Liver (tissue), 9 donors: ENCODE data around the gene AHCY. TPM values are rescaled to one million over a fixed set of nuclear protein-coding genes. Genes with fewer than 3 reads are reported as not detected.

Experiments
- DNase-seq: peaks from one replicate; pipeline ENCODE4 v3.0.0-alpha.2; 2017; ENCODE audit warnings: low spot score
- H3K27ac ChIP-seq, 2 donors: one replicate each; pipeline ENCODE4 v1.7.0; 2013; ENCODE audit warnings: inconsistent platforms in 2 of 2, low read length in 2 of 2, control low read depth in 1 of 2, low read depth in 1 of 2, mild to moderate bottlenecking in 1 of 2
- H3K27me3 ChIP-seq, 4 donors: one replicate each; pipeline versions ENCODE4 v1.6.1 to v1.7.0; 2013; ENCODE audit warnings: low read length in 3 of 4, inconsistent platforms in 1 of 4, mild to moderate bottlenecking in 1 of 4, moderate library complexity in 1 of 4; ENCODE audit not compliant: control insufficient read depth in 4 of 4, insufficient read depth in 4 of 4
- H3K36me3 ChIP-seq, 4 donors: one replicate each; pipeline versions ENCODE4 v1.6.1 to v1.7.0; 2013; ENCODE audit warnings: low read length in 3 of 4, mild to moderate bottlenecking in 3 of 4, low read depth in 1 of 4, moderate library complexity in 1 of 4; ENCODE audit not compliant: control insufficient read depth in 4 of 4, insufficient read depth in 3 of 4
- H3K4me1 ChIP-seq, 4 donors: one replicate each; pipeline versions ENCODE4 v1.6.1 to v1.7.0; 2013; ENCODE audit warnings: low read length in 3 of 4, mild to moderate bottlenecking in 3 of 4, moderate library complexity in 1 of 4; ENCODE audit not compliant: control insufficient read depth in 4 of 4, insufficient read depth in 4 of 4
- H3K4me3 ChIP-seq, 3 donors: one replicate each; pipeline versions ENCODE4 v1.6.1 to v1.7.0; 2013; ENCODE audit warnings: low read length in 3 of 3, control low read depth in 1 of 3, low read depth in 1 of 3, mild to moderate bottlenecking in 1 of 3
- H3K9ac ChIP-seq, 2 donors: one replicate each; pipeline ENCODE4 v1.7.0; 2013; ENCODE audit warnings: low read length in 2 of 2, mild to moderate bottlenecking in 2 of 2, moderate library complexity in 2 of 2, control low read depth in 1 of 2, low read depth in 1 of 2
- H3K9me3 ChIP-seq, 4 donors: one replicate each; pipeline versions ENCODE4 v1.6.1 to v1.7.0; 2013; ENCODE audit warnings: low read length in 3 of 4; ENCODE audit not compliant: control insufficient read depth in 4 of 4
- ATF3 ChIP-seq: IDR thresholded peaks from 2 replicates; pipeline ENCODE4 v1.6.1; 2016; ENCODE audit warnings: antibody characterized with exemption
- CTCF ChIP-seq: fragments of 150-350 bp; IDR thresholded peaks from 2 replicates; pipeline ENCODE4 v1.5.1; 2017; ENCODE audit warnings: improper control_type of control experiment, low read depth, low read length; ENCODE audit not compliant: missing input control
- EGR1 ChIP-seq, 2 donors: IDR thresholded peaks; 2 replicates each; pipeline ENCODE4 v1.6.1; 2016 to 2018; ENCODE audit warnings: antibody characterized with exemption in 2 of 2, low read depth in 2 of 2
- FOXA1 ChIP-seq: IDR thresholded peaks from 2 replicates; pipeline ENCODE4 v1.6.1; 2016; ENCODE audit warnings: antibody characterized with exemption
- FOXA2 ChIP-seq: IDR thresholded peaks from 2 replicates; pipeline ENCODE4 v1.6.1; 2016; ENCODE audit warnings: antibody characterized with exemption
- GABPA ChIP-seq, 2 donors: IDR thresholded peaks in 1 of 2; conservative IDR thresholded peaks in 1 of 2; 2 replicates each; pipeline ENCODE4 v1.6.1; 2016; ENCODE audit warnings: antibody characterized with exemption in 2 of 2, mild to moderate bottlenecking in 1 of 2, moderate library complexity in 1 of 2
- JUND ChIP-seq, 2 donors: IDR thresholded peaks; 2 replicates each; pipeline ENCODE4 v1.6.1; 2016; ENCODE audit warnings: antibody characterized with exemption in 2 of 2
- MAX ChIP-seq: IDR thresholded peaks from 2 replicates; pipeline ENCODE4 v1.6.1; 2016; ENCODE audit warnings: antibody characterized with exemption
- RAD21 ChIP-seq, 2 donors: IDR thresholded peaks; 2 replicates each; pipeline ENCODE4 v1.6.1; 2016; ENCODE audit warnings: antibody characterized with exemption in 2 of 2, mild to moderate bottlenecking in 2 of 2
- REST ChIP-seq: IDR thresholded peaks from 2 replicates; pipeline ENCODE4 v1.6.1; 2016; ENCODE audit warnings: antibody characterized with exemption, mild to moderate bottlenecking
- RXRA ChIP-seq, 2 donors: IDR thresholded peaks; 2 replicates each; pipeline ENCODE4 v1.6.1; 2017 to 2018; ENCODE audit warnings: antibody characterized with exemption in 2 of 2, mild to moderate bottlenecking in 1 of 2
- SP1 ChIP-seq: IDR thresholded peaks from 2 replicates; pipeline ENCODE4 v1.6.1; 2018; ENCODE audit warnings: antibody characterized with exemption, mild to moderate bottlenecking
- TAF1 ChIP-seq: conservative IDR thresholded peaks from 2 replicates; pipeline ENCODE4 v1.6.1; 2016; ENCODE audit warnings: antibody characterized with exemption, mild to moderate bottlenecking
- YY1 ChIP-seq: IDR thresholded peaks from 2 replicates; pipeline ENCODE4 v1.6.1; 2016; ENCODE audit warnings: antibody characterized with exemption, mild to moderate bottlenecking
- ZBTB33 ChIP-seq: IDR thresholded peaks from 2 replicates; pipeline ENCODE4 v1.6.1; 2016; ENCODE audit warnings: antibody characterized with exemption
- WGBS: extraction: QIAGEN DNeasy Blood & Tissue Kit; methylation state at CpG from one replicate; pipeline ENCODE4 v1.1.7; 2013; 5-methylcytosine and 5-hydroxymethylcytosine counted together
- polyA plus RNA-seq, 2 donors: library from polyadenylated mRNA; stranded (reverse) in 1 of 2; unstranded in 1 of 2; fragments of 200-250 nt in 1 of 2; fragments of >200 nt in 1 of 2; fragmentation: Nextera tagmentation in 1 of 2; extraction: Ambion mirVana in 1 of 2; gene quantifications; one replicate each; pipeline versions ENCODE4 v1.2.1 to v1.2.3, GENCODE V29; 2013 to 2015
- total RNA-seq, 2 donors: library from RNA; depleted of rRNA; stranded (reverse); fragments of >200 nt; gene quantifications; one replicate each; pipeline ENCODE4 v1.2.3, GENCODE V29; 2014
- donor health status: healthy.
- donor health status: healthy.
- donor health status: healthy.
- donor health status: healthy.
- donor health status: healthy.

Gene AHCY
- total and polyA plus RNA-seq, 4 donors = 56.0 to 138 (median 113) TPM

- TF ChIP-seq REST (no peak), FOXA1 (no peak), GABPA (IDR thresholded peaks at IDR 0.05 in 1 of 2, conservative IDR thresholded peaks at IDR 0.05 in 1 of 2) (no peak), YY1 (no peak), ZBTB33 (no peak), TAF1 (no peak), JUND (IDR thresholded peaks at IDR 0.05) (no peak), FOXA2 (no peak), RAD21 (IDR thresholded peaks at IDR 0.05) (no peak), RXRA (IDR thresholded peaks at IDR 0.05) (no peak), ATF3 (no peak), SP1 (no peak), MAX (no peak), EGR1 (IDR thresholded peaks at IDR 0.05; ENCODE audit: low read depth in 2 of 2) (no peak), CTCF (no peak)
- 88% methylated on average over 15 of the region's 15 CpGs for WGBS
- no peaks in the 10 kb centered on the region for H3K9me3 ChIP-seq
- H3K4me1 ChIP-seq = peaks cover 0 to 6% (median 2%) of the 10 kb centered on the region in 4 donors
- no peak overlapping the region for H3K9ac ChIP-seq
- no peak overlapping the region for H3K27ac ChIP-seq
- no peak overlapping the region for H3K4me3 ChIP-seq
- DNase-seq = no peak
- H3K36me3 ChIP-seq = no peaks in the 10 kb centered on the region
- H3K27me3 ChIP-seq = no peaks in the 10 kb centered on the region
Observed at GRCh38 chr20:34337982-34338726, 35.0 kb upstream of the AHCY start.
